Hematopoietic multipotent progenitor cell treated with erythropoietin and hydrocortisone succinate and interleukin-3 and kit ligand, for 8 days (in vitro differentiated cells): ENCODE results near the gene CHST14.

Experiments used
- DNase-seq: peaks from one replicate; pipeline ENCODE4 v3.0.0-alpha.2; 2015

Gene CHST14

GRCh38 chr15:40470423-40471104, at the start of gene CHST14:
CHST14 (plus strand) TSS chr15:40470984; CDS start chr15:40471214, 230 bp downstream.
- peak; percentile 34 for DNase-seq

GRCh38 chr15:40421246-40422157, 49.3 kb upstream of the CHST14 start:
- peak; percentile 72 for DNase-seq

GRCh38 chr15:40424483-40425115, 46.2 kb upstream of the CHST14 start:
- no peak for DNase-seq

- no peak for DNase-seq
Observed at GRCh38 chr15:40425681-40426080, 45.1 kb upstream of the CHST14 start.

- peak; percentile 92 for DNase-seq
Observed at GRCh38 chr15:40427188-40427587, 43.6 kb upstream of the CHST14 start.

- no peak for DNase-seq
Observed at GRCh38 chr15:40428185-40428584, 42.6 kb upstream of the CHST14 start.

- DNase-seq = no peak
Observed at GRCh38 chr15:40429068-40429710, 41.6 kb upstream of the CHST14 start.

- peak; percentile 77 for DNase-seq
Observed at GRCh38 chr15:40430271-40430805, 40.4 kb upstream of the CHST14 start.

- no peak for DNase-seq
Observed at GRCh38 chr15:40435023-40435709, 35.6 kb upstream of the CHST14 start.

- peak; percentile 12 for DNase-seq
Observed at GRCh38 chr15:40435710-40436089, 35.1 kb upstream of the CHST14 start.

GRCh38 chr15:40436116-40436891, 34.5 kb upstream of the CHST14 start:
- peak; percentile 62 for DNase-seq

- peak; percentile 25 for DNase-seq
Observed at GRCh38 chr15:40436892-40437751, 33.7 kb upstream of the CHST14 start.

GRCh38 chr15:40437752-40438687, 32.8 kb upstream of the CHST14 start:
- no peak for DNase-seq

- DNase-seq = no peak
Observed at GRCh38 chr15:40438712-40439111, 32.1 kb upstream of the CHST14 start.

- DNase-seq = peak; percentile 67
Observed at GRCh38 chr15:40439461-40439959, 31.3 kb upstream of the CHST14 start.

- peak; percentile 66 for DNase-seq
Observed at GRCh38 chr15:40439960-40440742, 30.6 kb upstream of the CHST14 start.

- DNase-seq = peak; percentile 95
Observed at GRCh38 chr15:40440743-40441564, 29.8 kb upstream of the CHST14 start, which contains the start of gene BAHD1. BAHD1 (plus strand) TSS chr15:40440953; CDS start chr15:40458465, 17,512 bp downstream.
